ENCODE measurements around the gene PPM1E. TPM values are rescaled to one million over a fixed set of nuclear protein-coding genes. Genes with fewer than 3 reads are reported as not detected.

Gene PPM1E
- total RNA-seq, 2 experiments from 2014 or later, result not detected

DNA sequence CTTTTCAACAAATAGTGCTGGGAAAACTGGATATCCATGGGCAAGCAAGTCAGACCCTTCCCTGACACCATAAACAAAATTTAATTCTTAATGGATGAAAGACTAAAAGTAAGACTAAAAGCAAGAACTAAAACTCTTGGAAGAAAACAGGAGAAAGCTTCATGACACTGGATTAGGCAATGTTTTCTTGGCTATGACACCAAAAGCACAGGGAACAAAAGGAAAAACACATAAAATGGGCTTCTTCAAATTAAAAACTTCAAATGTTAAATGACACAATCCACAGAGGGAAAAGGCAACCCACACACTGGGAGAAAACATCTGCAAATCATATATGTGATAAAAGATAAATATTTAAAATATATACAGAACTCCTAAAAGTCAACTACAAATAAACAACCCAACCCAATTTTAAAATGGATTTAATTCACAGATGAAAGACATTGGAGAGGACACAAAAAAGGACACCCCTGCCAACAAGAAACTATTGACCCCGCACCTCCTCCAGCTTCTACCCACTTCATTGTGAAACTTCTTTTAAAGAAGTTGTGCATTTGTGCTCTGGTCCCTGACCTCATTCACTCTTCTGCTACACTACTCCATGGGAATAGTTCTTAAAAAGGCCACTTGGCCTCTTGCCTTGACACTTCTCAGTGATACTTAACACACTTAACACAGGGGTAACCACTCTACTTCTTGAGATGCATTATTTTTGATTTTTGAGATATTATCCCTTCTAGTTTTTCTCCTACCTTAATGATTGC, 270.7 kb downstream of the PPM1E start:
- Mint-ChIP-seq H3K27ac (no peak overlapping the region), H3K36me3 (ENCODE audit: low read depth) (peaks cover 22% of the 10 kb centered on the region), H3K4me1 (peaks cover 2% of the 10 kb centered on the region), H3K4me3 (no peak overlapping the region), H3K27me3 (no peaks in the 10 kb centered on the region), H3K9me3 (no peaks in the 10 kb centered on the region)
- POLR2A ChIA-PET, result no interaction called here
- CTCF ChIA-PET, result no interaction called here
- no peak for DNase-seq

GRCh38 chr17:59027750-59028149, 272.1 kb downstream of the PPM1E start:
- no peak overlapping the region for H3K27ac Mint-ChIP-seq
- H3K9me3 Mint-ChIP-seq, result no peaks in the 10 kb centered on the region
- CTCF ChIA-PET, result no interaction called here
- POLR2A ChIA-PET, result no interaction called here
- H3K4me1 Mint-ChIP-seq, result peaks cover 2% of the 10 kb centered on the region
- peaks cover 20% of the 10 kb centered on the region for H3K36me3 Mint-ChIP-seq (ENCODE audit: low read depth)
- DNase-seq, result no peak
- H3K4me3 Mint-ChIP-seq, result no peak overlapping the region
- H3K27me3 Mint-ChIP-seq, result no peaks in the 10 kb centered on the region

DNA sequence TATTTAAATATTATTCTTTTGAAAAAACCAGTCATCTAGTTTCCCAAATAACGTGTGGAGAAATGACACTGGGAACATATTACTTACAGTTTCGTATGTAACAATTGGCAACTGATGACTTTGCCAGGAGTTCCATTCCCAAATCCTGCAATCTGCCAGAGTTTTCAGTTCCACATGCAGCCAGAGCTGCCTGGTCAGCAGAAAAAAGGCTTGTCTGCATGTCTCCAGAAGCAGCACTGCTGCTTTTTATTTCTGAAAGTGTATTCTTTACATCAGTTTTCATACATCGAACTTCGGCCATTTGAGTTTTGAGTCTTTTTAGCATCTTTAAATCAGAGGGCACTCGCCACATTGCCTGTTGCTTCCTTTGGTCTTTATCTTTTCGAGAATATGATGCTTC, 272.7 kb downstream of the PPM1E start:
- Mint-ChIP-seq H3K27ac (no peak overlapping the region), H3K4me1 (peaks cover 2% of the 10 kb centered on the region), H3K27me3 (no peaks in the 10 kb centered on the region), H3K36me3 (ENCODE audit: low read depth) (peaks cover 22% of the 10 kb centered on the region), H3K4me3 (no peak overlapping the region), H3K9me3 (no peaks in the 10 kb centered on the region)
- DNase-seq, result no peak
- ChIA-PET POLR2A (no interaction called here), CTCF (interaction anchor here (0.8 kb wide), 1 partner anchor 18 kb away, joined by 3 read pairs; no protein-coding TSS in a partner anchor)

DNA sequence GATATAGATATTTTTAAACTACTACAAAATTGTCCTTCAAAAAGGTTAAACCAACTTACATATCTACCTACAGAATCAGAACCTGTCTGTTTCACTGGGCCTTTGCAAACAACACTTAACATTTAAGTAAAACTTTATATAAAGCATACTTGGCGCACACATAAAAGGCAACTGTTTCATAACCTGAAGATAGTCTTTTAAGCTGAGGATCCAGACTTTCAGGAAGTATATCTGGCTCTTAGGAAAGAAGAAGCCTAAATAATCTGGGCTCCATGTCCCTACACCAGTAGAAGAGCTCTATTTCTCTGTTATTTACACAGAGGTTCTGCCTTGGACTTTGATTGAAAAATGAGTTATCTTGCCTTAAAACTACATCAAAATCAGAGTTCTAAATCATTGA, 275.2 kb downstream of the PPM1E start:
- no peak overlapping the region for H3K4me3 Mint-ChIP-seq
- peaks cover 2% of the 10 kb centered on the region for H3K4me1 Mint-ChIP-seq
- H3K9me3 Mint-ChIP-seq, result no peaks in the 10 kb centered on the region
- no peak overlapping the region for H3K27ac Mint-ChIP-seq
- no peaks in the 10 kb centered on the region for H3K27me3 Mint-ChIP-seq
- no peak for DNase-seq
- POLR2A ChIA-PET, result no interaction called here
- CTCF ChIA-PET, result no interaction called here
- peaks cover 21% of the 10 kb centered on the region for H3K36me3 Mint-ChIP-seq (ENCODE audit: low read depth)

Other genes starting within 250 kb of the PPM1E start
- 10 to 100 TPM; 48.9 to 55.9 TPM for gene MTMR4, start 241.2 kb upstream of the PPM1E start, total RNA-seq
- under 1 TPM; 0.27 to 0.50 TPM for gene TEX14, start 63.8 kb upstream of the PPM1E start, total RNA-seq
- gene RAD51C, start 63.3 kb upstream of the PPM1E start, total RNA-seq, result 10 to 100 TPM; 62.7 to 65.8 TPM